Activated CD8-positive, alpha-beta memory T cell treated with anti-CD3 and anti-CD28 coated beads, Interleukin-2, amount 50 U/mL, for 24 hours (primary cell): ENCODE results near the gene ITGB7.

Experiments used
- DNase-seq: peaks from one replicate; pipeline ENCODE4 v3.0.0-alpha.2; 2020; ENCODE audit errors: extremely low read depth

Gene ITGB7

DNA sequence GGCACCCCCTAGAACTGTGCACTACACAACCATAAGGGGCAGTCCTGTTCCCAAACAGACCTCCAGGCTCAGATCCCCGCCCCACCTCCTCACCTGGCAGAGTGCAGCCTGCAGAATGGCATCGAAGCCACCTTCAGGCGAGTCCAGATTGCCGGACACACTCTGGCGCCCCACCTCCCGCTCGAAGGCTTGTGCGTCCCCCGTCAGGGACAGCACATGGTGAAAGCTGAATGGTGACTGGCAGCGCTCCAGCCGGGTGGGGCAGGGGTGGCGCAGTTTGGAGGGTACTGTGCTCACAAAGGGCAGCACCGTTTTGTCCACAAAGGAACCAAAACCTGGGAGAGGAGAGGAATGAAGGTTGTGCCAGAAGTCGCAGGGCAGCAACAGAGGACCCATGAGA is 10.6 kb downstream of the ITGB7 start:
- no peak for DNase-seq

- DNase-seq: no peak
Observed at GRCh38 chr12:53195516-53196420, 11.3 kb downstream of the ITGB7 start.

DNA sequence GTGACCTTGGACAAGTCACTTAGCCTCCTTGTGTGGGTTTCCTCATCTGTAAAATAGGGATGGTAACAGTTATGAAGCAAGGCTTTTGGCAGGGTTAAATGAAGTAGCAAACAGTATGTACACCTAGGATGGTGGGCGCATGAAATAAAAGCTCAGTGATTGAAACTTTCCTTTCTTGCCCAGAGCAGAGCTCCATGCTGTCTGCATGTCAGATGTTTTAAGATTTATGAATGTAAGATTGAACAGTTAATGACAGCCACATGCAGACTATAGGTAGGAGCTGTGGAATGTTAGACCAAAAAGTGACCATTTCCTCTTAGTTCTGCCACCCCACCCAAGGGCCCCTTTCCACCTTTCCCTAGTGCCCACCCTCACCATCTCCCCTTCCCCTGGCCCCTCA is 12.1 kb downstream of the ITGB7 start:
- DNase-seq: no peak

- no peak for DNase-seq
Observed at GRCh38 chr12:53193985-53194716, 12.9 kb downstream of the ITGB7 start.

GRCh38 chr12:53193040-53193439 is 14.0 kb downstream of the ITGB7 start:
- DNase-seq: no peak

- DNase-seq: no peak
Observed at GRCh38 chr12:53192531-53193021, 14.5 kb downstream of the ITGB7 start.

DNA sequence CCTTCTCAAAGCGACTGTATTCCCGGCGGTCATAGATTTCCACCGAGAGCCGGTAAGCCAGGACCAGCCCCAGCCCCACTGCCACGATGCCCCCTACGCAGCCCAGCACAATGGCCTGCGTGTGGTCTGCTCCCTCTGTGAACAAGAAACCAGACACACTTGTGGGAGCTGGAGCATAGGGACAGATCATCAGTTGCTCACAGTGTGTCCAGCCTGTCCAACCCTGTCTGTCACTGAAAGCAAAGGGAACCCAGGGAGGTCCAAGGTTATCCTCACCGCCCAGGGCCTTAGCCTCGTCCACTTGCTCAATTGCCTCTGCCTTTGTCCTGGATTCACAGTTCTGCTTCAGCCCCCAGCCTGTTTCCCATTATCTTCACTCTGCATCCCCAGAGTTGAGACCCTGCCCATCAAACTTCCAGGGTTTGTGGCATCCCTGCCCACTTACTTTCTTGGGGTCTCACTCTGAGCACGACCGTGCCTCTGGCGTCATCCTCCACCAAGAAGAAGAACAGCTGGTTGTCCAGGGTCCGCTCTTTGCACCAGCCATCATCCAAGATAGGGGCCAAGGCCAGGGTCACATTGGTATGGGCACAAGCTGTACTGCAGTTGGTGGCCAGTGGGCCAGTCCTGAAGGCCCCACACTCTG is 15.0 kb downstream of the ITGB7 start:
- DNase-seq: no peak

DNA sequence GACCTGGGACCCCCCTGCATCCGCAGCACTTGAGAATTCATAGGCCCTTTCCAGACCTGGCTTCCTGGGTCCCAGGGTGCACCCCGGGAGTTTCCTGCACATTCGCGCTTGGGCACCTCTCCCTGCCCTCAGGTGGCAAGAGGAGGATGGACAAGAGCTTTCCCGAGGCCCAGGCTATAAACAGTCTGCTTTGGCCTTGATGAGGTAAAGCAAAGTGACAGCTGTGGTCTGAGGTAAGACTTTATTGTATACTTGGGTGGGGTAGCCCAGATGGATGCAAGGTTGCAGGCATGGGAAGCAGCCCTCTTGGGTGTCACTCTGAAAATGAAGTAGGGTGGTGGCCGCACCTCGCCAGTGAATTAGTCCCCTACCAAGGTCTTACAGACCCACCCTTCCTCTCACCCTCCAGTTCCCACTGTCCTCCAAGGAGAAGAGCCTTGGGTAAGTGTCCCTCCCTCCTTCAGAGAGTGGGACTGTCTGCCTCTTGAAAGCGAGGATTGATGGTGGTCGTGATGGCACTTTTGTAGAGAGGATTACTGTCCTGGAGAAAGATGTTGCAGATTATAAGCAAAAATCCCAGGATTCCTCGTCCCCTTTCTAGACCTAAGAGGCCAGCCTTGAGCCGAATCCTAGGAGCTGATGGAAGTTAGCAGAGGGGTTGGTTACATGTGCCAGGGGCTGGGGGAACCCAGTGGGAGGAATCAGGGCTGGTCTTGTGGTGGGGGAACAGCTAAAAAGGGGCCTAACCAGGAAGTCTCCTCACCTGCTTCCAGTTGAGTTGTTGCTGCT is 15.8 kb downstream of the ITGB7 start:
- DNase-seq: no peak

- DNase-seq: no peak
Observed at GRCh38 chr12:53190108-53190729, 16.8 kb downstream of the ITGB7 start.

DNA sequence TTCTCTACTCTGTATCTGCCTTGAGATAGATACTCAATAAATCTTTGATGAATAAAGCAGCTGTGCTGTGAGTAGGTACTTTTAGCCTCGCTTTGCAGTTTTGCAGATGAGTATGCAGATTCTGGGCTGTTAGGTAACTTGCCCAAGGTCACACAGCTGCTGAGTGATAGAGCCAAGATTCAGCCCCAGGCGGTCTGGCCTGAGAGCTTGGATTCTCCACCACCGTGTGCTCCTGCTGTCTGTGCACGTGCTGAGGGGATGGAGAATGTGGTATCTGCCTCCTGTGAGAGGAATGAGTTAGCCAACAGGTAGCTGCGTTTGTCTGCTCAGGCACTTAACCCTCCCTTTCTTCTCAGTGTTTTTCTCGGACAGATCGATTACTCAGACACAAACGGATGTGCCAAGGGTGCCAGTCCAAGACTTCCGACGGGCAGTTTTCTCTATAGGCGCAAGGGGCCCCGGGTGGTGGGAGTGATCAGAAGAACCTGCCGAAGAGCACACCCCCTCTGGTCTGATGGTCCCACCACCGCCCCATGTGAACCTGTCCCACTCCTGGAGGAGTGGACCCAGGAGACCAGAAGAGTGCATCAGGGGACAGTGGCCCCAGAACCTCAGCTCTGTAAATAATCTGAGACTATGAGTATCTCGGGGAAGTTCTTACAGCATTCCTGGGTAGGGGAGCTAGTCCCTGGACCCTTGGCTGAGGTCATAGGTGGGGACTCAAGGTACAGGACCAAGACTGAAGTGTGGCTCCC is 19.7 kb downstream of the ITGB7 start:
- no peak for DNase-seq

DNA sequence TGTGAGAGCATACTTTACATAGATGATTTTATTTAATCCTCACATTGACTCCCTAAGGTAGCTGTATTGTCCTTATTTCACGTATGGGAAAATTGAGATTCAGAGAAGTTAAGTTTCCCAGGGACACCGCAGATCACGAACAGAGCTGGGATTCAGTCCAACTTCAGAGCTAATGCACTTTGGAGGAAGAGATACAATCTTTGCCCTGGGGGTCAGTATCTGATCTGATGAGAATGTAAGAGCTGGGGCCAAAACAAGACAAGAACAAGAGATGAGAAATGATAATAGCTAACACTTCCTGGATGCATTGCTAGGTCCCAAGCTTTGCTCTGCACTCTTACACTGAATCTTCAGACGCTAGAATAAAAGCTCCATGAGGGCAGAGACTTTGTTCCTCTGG is 20.3 kb downstream of the ITGB7 start:
- no peak for DNase-seq

GRCh38 chr12:53185582-53186153 is 21.4 kb downstream of the ITGB7 start:
- no peak for DNase-seq

GRCh38 chr12:53184828-53185227 is 22.2 kb downstream of the ITGB7 start:
- no peak for DNase-seq

DNA sequence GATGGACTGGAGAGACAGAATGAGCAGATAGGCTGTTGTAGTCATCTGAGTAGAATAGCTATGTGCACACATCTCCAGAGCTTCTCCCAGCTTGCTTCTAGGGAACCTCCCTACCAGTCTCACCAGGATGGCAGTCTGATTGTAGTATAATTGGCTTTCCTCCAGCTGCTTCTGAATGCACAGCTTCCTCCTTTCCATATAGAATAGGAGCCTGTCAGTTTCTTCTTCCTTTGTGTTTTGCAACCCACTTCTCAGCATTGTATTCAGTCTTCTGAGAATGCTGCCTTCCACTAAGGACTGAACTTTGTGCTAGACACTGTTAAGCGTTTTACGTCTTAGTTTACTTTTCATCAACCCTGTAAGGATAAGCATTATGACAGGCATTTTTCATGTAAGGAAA is 24.1 kb downstream of the ITGB7 start:
- DNase-seq: no peak

- DNase-seq: no peak
Observed at GRCh38 chr12:53181935-53182334, 25.1 kb downstream of the ITGB7 start.

GRCh38 chr12:53180931-53181645 is 26.0 kb downstream of the ITGB7 start:
- DNase-seq: no peak

GRCh38 chr12:53180220-53180930 is 26.7 kb downstream of the ITGB7 start, which contains the start of the genes CSAD and ZNF740:
CSAD (minus strand) TSS chr12:53180925; CDS start chr12:53173470, 7,455 bp downstream.
ZNF740 (plus strand) TSS chr12:53180722; CDS start chr12:53181984, 1,262 bp downstream.
- DNase-seq: peak; percentile 95

GRCh38 chr12:53179687-53180219 is 27.3 kb downstream of the ITGB7 start:
- DNase-seq: no peak
